H1 (cell line): ENCODE measurements around the gene ABHD1. TPM values are rescaled to one million over a fixed set of nuclear protein-coding genes. Genes with fewer than 3 reads are reported as not detected.

Source experiments
- CREB1 ChIP-seq: IDR thresholded peaks from 2 replicates; pipeline ENCODE4 v1.6.1; 2012; ENCODE audit warnings: inconsistent platforms
- polyA plus RNA-seq, 7 experiments: library from polyadenylated mRNA; depleted of rRNA in 3 of 7; stranded (reverse) in 5 of 7; unstranded in 2 of 7; fragments of >200 nt in 5 of 7; fragments of 200-250 nt in 2 of 7; gene quantifications; 1 replicate in 5 of 7; 2 replicates in 1 of 7; 4 replicates in 1 of 7; pipeline versions ENCODE4 v1.2.1 to v1.2.3, GENCODE V29; 2011 to 2013; ENCODE audit warnings: missing spikeins in 2 of 7, mixed read lengths in 2 of 7
- total RNA-seq: library from RNA; stranded (reverse); fragmentation: NEBNext Ultra II Directional; extraction: Animal tissue kit (Norgen Biotek cat#: 25700); gene quantifications from 2 replicates; pipeline ENCODE4 v1.2.1, GENCODE V29; 2021

The ABHD1 gene
- total and polyA plus RNA-seq, 2 of the 8 experiments (the other 6 are each of a cell fraction or from before 2014, with no cell fraction given) = 0.20 to 1.1 TPM

GRCh38 chr2:27150639-27151230, 27.1 kb downstream of the ABHD1 start (continued):
- no peak for TF ChIP-seq CREB1
- TF ChIP-seq, all 59 proteins: peak for 0
